OCI-LY7 (cell line): ENCODE results near the gene PTCH1. TPM values are rescaled to one million over a fixed set of nuclear protein-coding genes. Genes with fewer than 3 reads are reported as not detected.

Source experiments
- BruUV-seq: library from RNA; stranded (reverse); fragments of 400-500 nt; replicated peaks from 2 replicates; lab custom pipeline; 2021; lab: Mats Ljungman, UMichigan
- CTCF ChIA-PET: fragments of 300-600 bp; sonication (Branson Sonifier 250); formaldehyde crosslinking; loops from one replicate; lab custom pipeline; 2022; ENCODE audit warnings: antibody characterized with exemption; ENCODE audit not compliant: unreplicated experiment; lab: Charles Lee
- POLR2A ChIA-PET: fragments of 300-600 bp; sonication (Branson Sonifier 250); formaldehyde crosslinking; loops from one replicate; lab custom pipeline; 2022; ENCODE audit warnings: antibody characterized with exemption; lab: Charles Lee
- DNase-seq: peaks from one replicate; pipeline ENCODE4 v3.0.0-alpha.2; 2015; ENCODE audit warnings: low spot score
- H2AFZ ChIP-seq: fragments of 200-600 bp; sonication (generic), shearing (Covaris generic); 2 replicates; pipeline ENCODE4 v1.6.1; 2014; ENCODE audit warnings: mild to moderate bottlenecking, antibody characterized with exemption, low read length, moderate library complexity
- H3K27ac ChIP-seq: fragments of 200-600 bp; sonication (generic); 2 replicates; pipeline ENCODE4 v1.5.1; 2014; ENCODE audit warnings: mixed run types, low read depth, mild to moderate bottlenecking, moderate library complexity, low read length, inconsistent platforms; ENCODE audit not compliant: poor library complexity, severe bottlenecking
- H3K36me3 ChIP-seq: fragments of 200-600 bp; sonication (generic); 2 replicates; pipeline ENCODE4 v1.6.1; 2014; ENCODE audit warnings: mild to moderate bottlenecking, antibody characterized with exemption, low read length, moderate library complexity, mixed read lengths; ENCODE audit not compliant: insufficient read depth
- H3K4me1 ChIP-seq: fragments of 200-600 bp; sonication (generic); 2 replicates; pipeline ENCODE4 v1.5.1; 2014; ENCODE audit warnings: mild to moderate bottlenecking, low read length; ENCODE audit not compliant: insufficient read depth, poor library complexity, severe bottlenecking
- H3K4me2 ChIP-seq: fragments of 200-600 bp; sonication (generic); 2 replicates; pipeline ENCODE4 v1.6.1; 2014; ENCODE audit warnings: mild to moderate bottlenecking, low read length
- H3K4me3 ChIP-seq: fragments of 200-600 bp; sonication (generic); 2 replicates; pipeline ENCODE4 v1.5.1; 2014; ENCODE audit warnings: mild to moderate bottlenecking, low read depth, low read length; ENCODE audit not compliant: poor library complexity, severe bottlenecking
- H3K79me2 ChIP-seq: fragments of 200-600 bp; sonication (generic); 2 replicates; pipeline ENCODE4 v1.6.1; 2016; ENCODE audit warnings: low read depth, mild to moderate bottlenecking, low read length, moderate library complexity, mixed read lengths; ENCODE audit not compliant: insufficient read depth
- H3K9me2 ChIP-seq: fragments of 200-600 bp; sonication (generic); 2 replicates; pipeline ENCODE4 v1.6.1; 2016; ENCODE audit warnings: mild to moderate bottlenecking, low read length, mixed read lengths; ENCODE audit not compliant: insufficient read depth
- H3K9me3 ChIP-seq: fragments of 200-600 bp; sonication (generic); 2 replicates; pipeline ENCODE4 v1.6.1; 2014; ENCODE audit warnings: mild to moderate bottlenecking, mixed run types, low read length, mixed read lengths
- H4K20me1 ChIP-seq: fragments of 200-600 bp; sonication (generic); 2 replicates; pipeline ENCODE4 v1.6.1; 2014; ENCODE audit warnings: mild to moderate bottlenecking, antibody characterized with exemption, low read length, moderate library complexity, mixed read lengths; ENCODE audit not compliant: insufficient read depth
- EZH2phosphoT487 ChIP-seq: fragments of 200-600 bp; sonication (generic); IDR thresholded peaks from 2 replicates; pipeline ENCODE4 v1.6.1; 2018; ENCODE audit warnings: low read depth, borderline replicate concordance, mild to moderate bottlenecking, mixed run types, antibody characterized with exemption, low read length, moderate library complexity, mixed read lengths
- intact Hi-C: fragments of 100-400 bp; cut with micrococcal nuclease; formaldehyde crosslinking; loops from one replicate; pipeline ENCODE4 v1.10.0; 2022; ENCODE audit not compliant: unreplicated experiment
- total RNA-seq, 2 experiments: library from RNA; depleted of rRNA in 1 of 2; stranded (reverse); fragments of >200 nt in 1 of 2; shearing (Covaris generic) in 1 of 2; gene quantifications; 2 replicates each; pipeline ENCODE4 v1.2.3, GENCODE V29; 2014 to 2022
- TF ChIP-seq, protein P1 (sequence below): fragments of 200-600 bp; sonication (generic); conservative IDR thresholded peaks from 2 replicates; pipeline ENCODE4 v1.5.1; 2014; ENCODE audit warnings: mild to moderate bottlenecking, antibody characterized with exemption, low read length, moderate library complexity, mixed read lengths

Gene PTCH1
- total RNA-seq, 2 experiments from 2014 or later, result 13.1 to 36.1 TPM

DNA sequence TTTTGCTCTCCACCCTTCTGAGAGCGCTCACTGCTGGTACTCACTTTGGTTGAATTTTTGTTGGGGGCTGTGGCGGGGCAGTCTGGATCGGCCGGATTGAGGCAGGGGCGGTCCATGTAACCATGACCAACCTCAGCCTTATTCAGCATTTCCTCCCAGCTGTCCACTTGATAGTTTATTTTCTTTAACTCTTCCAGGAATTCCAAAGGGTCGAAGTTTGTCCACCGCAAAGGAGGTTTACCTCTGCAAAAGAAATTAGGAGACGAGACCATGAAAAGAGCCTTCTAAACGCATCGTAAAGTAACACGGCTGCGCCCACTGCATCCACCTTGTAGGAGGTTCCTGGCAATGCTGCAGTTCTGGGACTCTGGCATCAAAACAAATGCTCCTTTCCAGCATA, 36.4 kb downstream of the PTCH1 start:
- BruUV-seq, result no TSS peak
- Histone ChIP-seq H3K27ac (no peak overlapping the region), H2AFZ (no peak overlapping the region), H3K9me3 (no peaks in the 10 kb centered on the region), H3K4me1 (no peaks in the 10 kb centered on the region), H3K36me3 (peaks cover 92% of the 10 kb centered on the region), H3K9me2 (no peaks in the 10 kb centered on the region), H3K4me3 (no peak overlapping the region), H3K79me2 (no peaks in the 10 kb centered on the region), H3K4me2 (no peak overlapping the region), H4K20me1 (no peaks in the 10 kb centered on the region)
- DNase-seq, result no peak
- TF ChIP-seq, protein P1, sequence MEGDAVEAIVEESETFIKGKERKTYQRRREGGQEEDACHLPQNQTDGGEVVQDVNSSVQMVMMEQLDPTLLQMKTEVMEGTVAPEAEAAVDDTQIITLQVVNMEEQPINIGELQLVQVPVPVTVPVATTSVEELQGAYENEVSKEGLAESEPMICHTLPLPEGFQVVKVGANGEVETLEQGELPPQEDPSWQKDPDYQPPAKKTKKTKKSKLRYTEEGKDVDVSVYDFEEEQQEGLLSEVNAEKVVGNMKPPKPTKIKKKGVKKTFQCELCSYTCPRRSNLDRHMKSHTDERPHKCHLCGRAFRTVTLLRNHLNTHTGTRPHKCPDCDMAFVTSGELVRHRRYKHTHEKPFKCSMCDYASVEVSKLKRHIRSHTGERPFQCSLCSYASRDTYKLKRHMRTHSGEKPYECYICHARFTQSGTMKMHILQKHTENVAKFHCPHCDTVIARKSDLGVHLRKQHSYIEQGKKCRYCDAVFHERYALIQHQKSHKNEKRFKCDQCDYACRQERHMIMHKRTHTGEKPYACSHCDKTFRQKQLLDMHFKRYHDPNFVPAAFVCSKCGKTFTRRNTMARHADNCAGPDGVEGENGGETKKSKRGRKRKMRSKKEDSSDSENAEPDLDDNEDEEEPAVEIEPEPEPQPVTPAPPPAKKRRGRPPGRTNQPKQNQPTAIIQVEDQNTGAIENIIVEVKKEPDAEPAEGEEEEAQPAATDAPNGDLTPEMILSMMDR, result no peak
- TF ChIP-seq EZH2phosphoT487, result no peak
- CTCF ChIA-PET, result no interaction called here
- POLR2A ChIA-PET, result no interaction called here
- intact Hi-C loops, result no loop called here

DNA sequence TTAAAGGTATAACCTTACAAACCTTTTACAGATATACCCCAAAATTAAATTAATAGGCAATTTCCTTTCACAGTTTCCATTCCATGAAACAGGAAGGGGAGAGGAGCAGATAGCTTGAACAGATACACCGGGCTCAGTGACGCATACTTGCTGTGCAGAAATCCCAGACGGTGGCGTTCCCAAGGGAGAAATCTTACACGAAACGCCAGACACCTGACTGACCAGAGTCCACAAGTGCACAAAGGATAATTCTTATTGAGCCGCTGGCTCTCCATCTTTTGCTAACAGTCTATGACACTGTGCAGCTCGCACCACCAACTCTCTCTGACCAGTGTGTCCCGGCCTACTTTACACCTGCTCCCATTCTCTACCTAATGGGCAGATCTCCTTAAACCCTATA, 37.4 kb downstream of the PTCH1 start:
- no peak for DNase-seq
- no peaks in the 10 kb centered on the region for H3K4me1 ChIP-seq
- H3K36me3 ChIP-seq, result peaks cover 96% of the 10 kb centered on the region
- no peaks in the 10 kb centered on the region for H3K9me3 ChIP-seq
- no peaks in the 10 kb centered on the region for H3K79me2 ChIP-seq
- TF ChIP-seq EZH2phosphoT487, result no peak
- no peak overlapping the region for H2AFZ ChIP-seq
- POLR2A ChIA-PET, result no interaction called here
- H4K20me1 ChIP-seq, result no peaks in the 10 kb centered on the region
- H3K27ac ChIP-seq, result no peak overlapping the region
- no peaks in the 10 kb centered on the region for H3K9me2 ChIP-seq
- H3K4me3 ChIP-seq, result no peak overlapping the region
- intact Hi-C loops, result no loop called here
- CTCF ChIA-PET, result no interaction called here
- no peak overlapping the region for H3K4me2 ChIP-seq
- BruUV-seq, result no TSS peak

GRCh38 chr9:95478335-95478734, 38.4 kb downstream of the PTCH1 start:
- Histone ChIP-seq H3K9me2 (no peaks in the 10 kb centered on the region), H2AFZ (no peak overlapping the region), H3K27ac (no peak overlapping the region), H4K20me1 (no peaks in the 10 kb centered on the region), H3K9me3 (no peaks in the 10 kb centered on the region), H3K4me2 (no peak overlapping the region), H3K4me1 (no peaks in the 10 kb centered on the region), H3K36me3 (peaks cover 94% of the 10 kb centered on the region), H3K79me2 (no peaks in the 10 kb centered on the region), H3K4me3 (no peak overlapping the region)
- CTCF ChIA-PET, result no interaction called here
- POLR2A ChIA-PET, result no interaction called here
- TF ChIP-seq, protein P1, result no peak
- no peak for TF ChIP-seq EZH2phosphoT487
- no peak for DNase-seq
- intact Hi-C loops, result no loop called here
- no TSS peak for BruUV-seq
